ENCODE data around the gene FADS3.

GRCh38 chr11:61854206-61854895, 37.0 kb downstream of the FADS3 start:
- TF ChIP-seq POLR2A (IDR thresholded peaks at IDR 0.05) (no peak), CTCF (IDR thresholded peaks at IDR 0.05) (no peak), POLR2AphosphoS5 (IDR thresholded peaks at IDR 0.05) (no peak)

Measured in upper lobe of left lung (tissue), 4 donors.